Measurements from ENCODE around the gene LRMDA.

LRMDA gene

DNA sequence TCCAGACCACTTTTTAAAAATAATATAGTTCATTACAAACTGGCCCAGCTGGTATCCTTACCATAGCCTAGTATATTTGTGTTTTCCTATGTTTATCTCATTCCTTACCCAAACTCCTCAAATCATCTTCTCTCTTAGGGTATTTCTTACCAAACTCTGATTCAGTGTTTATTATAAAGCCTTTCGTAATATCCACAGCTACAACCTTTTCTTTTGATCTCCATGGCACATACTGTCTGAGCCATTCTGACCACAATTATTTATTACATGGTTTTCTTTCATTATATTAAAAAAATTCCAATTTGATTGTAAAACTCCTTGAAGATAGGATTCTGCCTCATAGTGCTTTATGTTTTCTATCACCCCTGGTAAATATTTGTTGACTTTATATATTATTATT, 94.2 kb downstream of the LRMDA start:
- peaks cover 33% of the 10 kb centered on the region for H3K4me1 Mint-ChIP-seq
- peaks cover under 1% of the 10 kb centered on the region for H3K27me3 Mint-ChIP-seq (ENCODE audit: low read depth, poor library complexity)
- H3K36me3 Mint-ChIP-seq (ENCODE audit: low read depth) = peaks cover 27% of the 10 kb centered on the region
- DNase-seq = no peak
- no peak overlapping the region for H3K4me3 Mint-ChIP-seq
- H3K9me3 Mint-ChIP-seq = peaks cover 33% of the 10 kb centered on the region
- no peak overlapping the region for H3K27ac Mint-ChIP-seq
- TF ChIP-seq CTCF (IDR thresholded peaks at IDR 0.05) = no peak

GRCh38 chr10:75527542-75527941, 96.1 kb downstream of the LRMDA start:
- H3K9me3 Mint-ChIP-seq = peaks cover 17% of the 10 kb centered on the region

DNA sequence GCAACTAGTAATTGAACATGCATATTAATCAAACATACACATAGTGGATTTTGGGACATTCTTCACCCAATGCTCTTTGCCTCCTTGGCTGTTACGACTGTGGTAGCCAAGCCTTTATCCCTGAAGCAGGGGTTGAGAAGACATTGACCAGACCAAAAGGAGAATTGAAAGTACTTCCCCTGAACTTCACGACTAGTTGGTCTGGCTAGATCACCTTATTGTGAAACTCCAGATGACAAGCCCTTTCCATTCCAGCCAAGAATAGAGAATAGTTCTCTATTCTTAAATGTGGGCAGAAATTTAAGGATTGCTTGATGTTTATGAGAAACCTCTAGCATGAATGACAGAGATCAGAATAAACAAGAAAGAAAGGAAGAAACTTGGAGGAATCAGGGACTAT, 97.0 kb downstream of the LRMDA start:
- Mint-ChIP-seq H3K36me3 (ENCODE audit: low read depth) (peaks cover 14% of the 10 kb centered on the region), H3K9me3 (peaks cover 17% of the 10 kb centered on the region), H3K27ac (no peak overlapping the region), H3K4me3 (no peak overlapping the region), H3K4me1 (peaks cover 46% of the 10 kb centered on the region), H3K27me3 (ENCODE audit: low read depth, poor library complexity) (no peaks in the 10 kb centered on the region)
- TF ChIP-seq CTCF (IDR thresholded peaks at IDR 0.05) = no peak
- no peak for DNase-seq

More at GRCh38 chr10:75527542-75527941, 96.1 kb downstream of the LRMDA start:
- H3K4me3 Mint-ChIP-seq = no peak overlapping the region
- peaks cover 14% of the 10 kb centered on the region for H3K36me3 Mint-ChIP-seq (ENCODE audit: low read depth)
- no peak for DNase-seq
- H3K27me3 Mint-ChIP-seq (ENCODE audit: low read depth, poor library complexity) = no peaks in the 10 kb centered on the region
- peaks cover 37% of the 10 kb centered on the region for H3K4me1 Mint-ChIP-seq
- no peak overlapping the region for H3K27ac Mint-ChIP-seq
- TF ChIP-seq CTCF (IDR thresholded peaks at IDR 0.05) = no peak

GRCh38 chr10:75530299-75530698, 98.9 kb downstream of the LRMDA start:
- Mint-ChIP-seq H3K4me3 (no peak overlapping the region), H3K36me3 (ENCODE audit: low read depth) (peaks cover 14% of the 10 kb centered on the region), H3K27ac (peak overlapping the region; percentile 92), H3K27me3 (ENCODE audit: low read depth, poor library complexity) (peaks cover 1% of the 10 kb centered on the region), H3K4me1 (peaks cover 65% of the 10 kb centered on the region), H3K9me3 (peaks cover 17% of the 10 kb centered on the region)
- peak; percentile 60 for DNase-seq
- TF ChIP-seq CTCF (IDR thresholded peaks at IDR 0.05) = no peak

DNA sequence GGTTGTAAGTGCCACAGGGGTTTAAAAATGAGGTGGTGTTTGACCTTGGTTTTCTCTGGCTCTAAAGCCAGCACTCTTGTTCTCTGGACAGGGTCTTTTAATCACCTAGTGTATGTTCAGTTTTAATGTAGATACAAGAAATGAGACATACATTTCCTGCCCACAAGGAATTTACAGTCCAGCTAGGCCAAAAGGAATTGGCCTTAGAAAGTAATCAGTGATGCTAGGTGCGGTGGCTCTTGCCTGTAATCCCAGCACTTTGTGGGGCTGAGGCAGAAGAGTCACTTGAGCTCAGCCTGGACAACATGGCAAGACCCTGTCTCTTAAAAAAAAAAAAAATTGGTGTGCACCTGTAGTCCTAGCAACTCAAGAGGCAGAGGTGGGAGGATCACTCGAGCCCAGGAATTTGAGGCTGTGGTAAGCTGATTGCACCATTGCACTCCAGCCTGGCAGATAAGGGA, 100.2 kb downstream of the LRMDA start:
- Mint-ChIP-seq H3K9me3 (peaks cover 17% of the 10 kb centered on the region), H3K4me1 (peaks cover 76% of the 10 kb centered on the region), H3K4me3 (no peak overlapping the region), H3K36me3 (ENCODE audit: low read depth) (peaks cover 14% of the 10 kb centered on the region), H3K27ac (peak overlapping the region; percentile 92), H3K27me3 (ENCODE audit: low read depth, poor library complexity) (peaks cover 9% of the 10 kb centered on the region)
- TF ChIP-seq CTCF (IDR thresholded peaks at IDR 0.05) = no peak
- no peak for DNase-seq

DNA sequence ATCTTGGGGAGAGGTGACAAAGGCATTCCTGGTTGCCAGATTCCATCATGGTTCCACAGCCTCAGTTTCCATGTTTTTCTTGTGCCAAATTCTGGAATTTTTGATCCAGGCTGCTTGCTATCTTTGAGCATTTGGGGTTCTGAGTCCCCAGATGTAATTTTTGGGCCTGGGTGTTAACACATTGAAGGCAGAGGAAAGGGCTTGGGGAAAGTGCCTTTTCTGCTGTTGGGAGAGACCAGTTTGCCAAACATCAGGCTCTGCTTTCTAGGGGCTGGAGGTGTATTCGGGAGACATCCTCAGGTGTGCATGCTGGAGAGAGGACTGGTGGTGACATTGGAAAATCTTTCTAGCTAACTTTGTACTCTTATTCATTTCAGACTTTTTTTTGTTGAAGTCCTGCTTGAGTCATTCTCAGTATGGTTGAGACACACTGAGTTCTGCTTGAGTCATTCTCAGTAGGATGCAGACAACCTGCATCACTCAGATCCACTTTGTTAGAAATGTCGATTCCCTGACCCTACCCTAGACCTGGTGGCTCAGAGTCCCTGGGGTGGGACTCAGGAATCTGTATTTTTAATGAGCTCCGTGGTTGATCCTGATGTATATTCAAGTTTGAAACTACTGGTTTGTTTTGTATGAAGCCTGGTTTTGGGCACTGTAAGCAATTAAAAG, 101.0 kb downstream of the LRMDA start:
- Mint-ChIP-seq H3K4me1 (peaks cover 78% of the 10 kb centered on the region), H3K27me3 (ENCODE audit: low read depth, poor library complexity) (peaks cover 17% of the 10 kb centered on the region), H3K27ac (peak overlapping the region; percentile 74)

More for the DNA sequence above, 101.0 kb downstream of the LRMDA start:
- no peak overlapping the region for H3K4me3 Mint-ChIP-seq
- H3K36me3 Mint-ChIP-seq (ENCODE audit: low read depth) = peaks cover 14% of the 10 kb centered on the region
- no peak for DNase-seq
- TF ChIP-seq CTCF (IDR thresholded peaks at IDR 0.05) = no peak
- H3K9me3 Mint-ChIP-seq = peaks cover 13% of the 10 kb centered on the region

Measured in nephron progenitor cell (in vitro differentiated cells).